DMS114 treated with DMSO at 0.1 percent for 48 hours (cell line): ENCODE measurements around the gene GREM2.

Source experiments
- DNase-seq: peaks from one replicate; lab custom pipeline; 2025; ENCODE audit not compliant: unreplicated experiment; lab: John Stamatoyannopoulos, UW

Gene GREM2

DNA sequence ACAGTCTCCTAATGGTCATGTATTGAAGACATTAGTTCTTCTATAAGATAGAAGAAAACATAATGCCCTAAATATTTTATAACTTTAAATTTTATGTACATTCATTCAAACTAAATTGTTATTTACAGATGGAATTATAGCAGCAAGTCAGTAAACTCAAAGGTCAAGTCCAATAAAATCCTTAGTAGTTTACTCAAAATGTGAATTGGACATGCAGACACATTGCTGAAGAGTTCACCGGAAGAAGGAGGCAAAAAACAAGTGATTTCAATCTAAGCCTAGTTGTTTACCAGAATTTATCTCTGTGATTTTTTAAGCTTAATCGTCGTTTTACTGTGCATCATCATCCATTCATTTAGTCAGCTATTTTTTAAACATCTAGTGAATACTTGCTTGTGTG, 149.7 kb downstream of the GREM2 start:
- DNase-seq = no peak

GRCh38 chr1:240457203-240457602, 154.8 kb downstream of the GREM2 start:
- DNase-seq = no peak

GRCh38 chr1:240455228-240455821, 156.6 kb downstream of the GREM2 start:
- no peak for DNase-seq

DNA sequence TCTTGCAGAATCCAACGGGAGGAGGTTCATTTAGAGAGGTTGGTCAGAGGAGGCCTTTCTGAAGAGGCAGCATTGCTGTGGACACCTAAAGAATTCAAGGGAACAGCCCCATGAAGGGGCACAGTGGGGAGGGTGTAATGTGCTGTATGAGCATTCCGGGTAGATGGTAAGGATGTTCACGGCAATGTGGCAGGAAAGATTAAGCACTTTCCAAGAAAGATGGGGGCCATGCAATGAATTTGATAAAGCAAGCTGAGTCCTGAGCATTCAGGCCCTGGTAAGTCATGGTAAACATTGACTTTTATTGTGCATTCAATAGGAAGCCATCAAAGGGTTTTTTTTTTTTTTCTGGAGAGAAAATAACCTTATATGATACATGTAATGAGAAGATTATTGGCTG, 166.6 kb downstream of the GREM2 start:
- DNase-seq = no peak

DNA sequence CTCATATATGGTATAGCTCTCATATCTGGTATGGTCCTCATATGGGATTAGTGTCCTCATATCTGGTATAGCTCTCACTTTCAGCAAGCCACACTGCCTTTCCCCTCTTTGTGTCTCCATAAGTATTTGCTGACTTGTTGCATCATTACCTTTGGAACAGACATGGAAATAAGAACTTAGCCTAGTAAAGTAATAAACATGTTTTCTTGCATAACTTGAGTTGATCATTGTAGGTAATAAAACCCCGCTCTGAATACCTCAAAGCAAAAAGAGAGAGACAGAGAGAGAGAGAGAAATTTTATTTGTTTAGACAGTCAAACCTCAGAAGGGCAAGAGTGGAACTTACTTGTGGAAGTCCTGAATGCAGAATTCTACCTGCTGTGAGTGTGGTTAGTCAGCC, 170.3 kb downstream of the GREM2 start:
- DNase-seq = no peak
